Cardiac muscle cell (in vitro differentiated cells and primary cell): ENCODE results near the gene RUNX2. TPM values are rescaled to one million over a fixed set of nuclear protein-coding genes. Genes with fewer than 3 reads are reported as not detected.

Experiments used
- DNase-seq, 2 donors: peaks; one replicate each; pipeline versions ENCODE4 v3.0.0 to v3.0.0-alpha.2; 2010 to 2017; ENCODE audit warnings: low read depth in 1 of 2, low spot score in 1 of 2
- H3K27ac ChIP-seq: fragments of 200-600 bp; sonication (generic); 2 replicates; pipeline ENCODE4 v1.5.1; 2016
- H3K27me3 ChIP-seq: fragments of 200-600 bp; sonication (generic); 2 replicates; pipeline ENCODE4 v1.6.0; 2016; ENCODE audit warnings: control low read depth
- H3K36me3 ChIP-seq: fragments of 200-600 bp; sonication (generic); 2 replicates; pipeline ENCODE4 v1.5.1; 2016; ENCODE audit warnings: control low read depth
- H3K4me1 ChIP-seq: fragments of 200-600 bp; sonication (generic); 2 replicates; pipeline ENCODE4 v1.8.1; 2017; ENCODE audit warnings: low read depth, mild to moderate bottlenecking, mixed run types
- H3K4me3 ChIP-seq: fragments of 200-600 bp; sonication (generic); 2 replicates; pipeline ENCODE4 v1.5.1; 2016; ENCODE audit warnings: mild to moderate bottlenecking
- H3K9me3 ChIP-seq: fragments of 200-600 bp; sonication (generic); 2 replicates; pipeline ENCODE4 v1.5.1; 2017; ENCODE audit warnings: low read depth, mild to moderate bottlenecking, control low read depth
- CTCF ChIP-seq: IDR thresholded peaks from 2 replicates; pipeline ENCODE4 v1.5.1; 2012; ENCODE audit warnings: low read depth, mild to moderate bottlenecking, low read length
- polyA plus RNA-seq: library from polyadenylated mRNA; unstranded; fragments of >200 nt; fragmentation: Nextera tagmentation; extraction: Ambion mirVana; gene quantifications from 2 replicates; pipeline ENCODE4 v1.2.1, GENCODE V29; 2016
- total RNA-seq: library from RNA; depleted of rRNA; stranded (reverse); fragments of >200 nt; gene quantifications from 2 replicates; pipeline ENCODE4 v1.2.3, GENCODE V29; 2016

RUNX2 gene
- total and polyA plus RNA-seq, 2 experiments from 2014 or later = 1.6 to 1.9 TPM

- H3K9me3 ChIP-seq = no peaks in the 10 kb centered on the region
- TF ChIP-seq CTCF = no peak
- no peak overlapping the region for H3K27ac ChIP-seq
- no peaks in the 10 kb centered on the region for H3K36me3 ChIP-seq
- DNase-seq = no peak
- H3K27me3 ChIP-seq = no peaks in the 10 kb centered on the region
- H3K4me3 ChIP-seq = no peak overlapping the region
- no peaks in the 10 kb centered on the region for H3K4me1 ChIP-seq
These were observed 377.2 kb downstream of the RUNX2 start for GRCh38 chr6:45705137-45705855.

GRCh38 chr6:45706319-45706718 lies 378.2 kb downstream of the RUNX2 start:
- Histone ChIP-seq H3K27me3 (no peaks in the 10 kb centered on the region), H3K36me3 (no peaks in the 10 kb centered on the region), H3K4me1 (no peaks in the 10 kb centered on the region), H3K9me3 (no peaks in the 10 kb centered on the region), H3K4me3 (no peak overlapping the region), H3K27ac (no peak overlapping the region)
- no peak for DNase-seq
- no peak for TF ChIP-seq CTCF

- no peak overlapping the region for H3K4me3 ChIP-seq
- no peak for DNase-seq
- no peak overlapping the region for H3K27ac ChIP-seq
- TF ChIP-seq CTCF = no peak
- no peaks in the 10 kb centered on the region for H3K4me1 ChIP-seq
- no peaks in the 10 kb centered on the region for H3K27me3 ChIP-seq
- no peaks in the 10 kb centered on the region for H3K36me3 ChIP-seq
- H3K9me3 ChIP-seq = no peaks in the 10 kb centered on the region
These were observed 379.0 kb downstream of the RUNX2 start for GRCh38 chr6:45707176-45707575.

- no peak for TF ChIP-seq CTCF
- no peaks in the 10 kb centered on the region for H3K4me1 ChIP-seq
- H3K27ac ChIP-seq = no peak overlapping the region
- no peak overlapping the region for H3K4me3 ChIP-seq
- DNase-seq = peak in 1 of 2 donors; percentile 70
- no peaks in the 10 kb centered on the region for H3K9me3 ChIP-seq
- no peaks in the 10 kb centered on the region for H3K36me3 ChIP-seq
- no peaks in the 10 kb centered on the region for H3K27me3 ChIP-seq
These were observed 381.7 kb downstream of the RUNX2 start for GRCh38 chr6:45709781-45710220.

GRCh38 chr6:45710304-45710821 lies 382.2 kb downstream of the RUNX2 start:
- Histone ChIP-seq H3K4me3 (no peak overlapping the region), H3K27ac (no peak overlapping the region), H3K36me3 (no peaks in the 10 kb centered on the region), H3K27me3 (no peaks in the 10 kb centered on the region), H3K9me3 (no peaks in the 10 kb centered on the region), H3K4me1 (no peaks in the 10 kb centered on the region)
- no peak for TF ChIP-seq CTCF
- DNase-seq = peak in 1 of 2 donors; percentile 39
